Skeletal muscle tissue (tissue), 4 donors: ENCODE measurements around the gene DPF1. TPM values are rescaled to one million over a fixed set of nuclear protein-coding genes. Genes with fewer than 3 reads are reported as not detected.
A peak's percentile ranks its signal among the peaks of the same experiment; 100 is the strongest.

Experiments used
- H3K27ac ChIP-seq: one replicate; pipeline ENCODE4 v1.7.0; 2013; ENCODE audit warnings: mild to moderate bottlenecking, low read depth, low read length, inconsistent platforms
- H3K27me3 ChIP-seq, 3 donors: one replicate each; pipeline ENCODE4 v1.7.0; 2013; ENCODE audit warnings: low read length in 3 of 3; ENCODE audit not compliant: control insufficient read depth in 3 of 3, insufficient read depth in 3 of 3
- H3K36me3 ChIP-seq, 3 donors: one replicate each; pipeline ENCODE4 v1.7.0; 2013; ENCODE audit warnings: low read length in 3 of 3; ENCODE audit not compliant: control insufficient read depth in 3 of 3, insufficient read depth in 3 of 3
- H3K4me1 ChIP-seq, 3 donors: one replicate each; pipeline ENCODE4 v1.7.0; 2013; ENCODE audit warnings: low read length in 3 of 3, mild to moderate bottlenecking in 3 of 3; ENCODE audit not compliant: control insufficient read depth in 3 of 3, insufficient read depth in 3 of 3
- H3K4me3 ChIP-seq, 3 donors: one replicate each; pipeline ENCODE4 v1.7.0; 2013; ENCODE audit warnings: low read length in 3 of 3
- H3K9ac ChIP-seq, 3 donors: one replicate each; pipeline ENCODE4 v1.7.0; 2013; ENCODE audit warnings: low read length in 3 of 3, mild to moderate bottlenecking in 3 of 3, moderate library complexity in 2 of 3, low read depth in 1 of 3
- H3K9me3 ChIP-seq, 3 donors: one replicate each; pipeline ENCODE4 v1.7.0; 2013; ENCODE audit warnings: low read length in 3 of 3; ENCODE audit not compliant: control insufficient read depth in 3 of 3
- total RNA-seq: library from RNA; depleted of rRNA; stranded (reverse); fragments of >200 nt; gene quantifications from one replicate; pipeline ENCODE4 v1.2.3, GENCODE V29; 2014
- donor health status: Osteomylitis.

Gene DPF1
- total RNA-seq, 1 donor from 2014 or later: 1.0 TPM

DNA sequence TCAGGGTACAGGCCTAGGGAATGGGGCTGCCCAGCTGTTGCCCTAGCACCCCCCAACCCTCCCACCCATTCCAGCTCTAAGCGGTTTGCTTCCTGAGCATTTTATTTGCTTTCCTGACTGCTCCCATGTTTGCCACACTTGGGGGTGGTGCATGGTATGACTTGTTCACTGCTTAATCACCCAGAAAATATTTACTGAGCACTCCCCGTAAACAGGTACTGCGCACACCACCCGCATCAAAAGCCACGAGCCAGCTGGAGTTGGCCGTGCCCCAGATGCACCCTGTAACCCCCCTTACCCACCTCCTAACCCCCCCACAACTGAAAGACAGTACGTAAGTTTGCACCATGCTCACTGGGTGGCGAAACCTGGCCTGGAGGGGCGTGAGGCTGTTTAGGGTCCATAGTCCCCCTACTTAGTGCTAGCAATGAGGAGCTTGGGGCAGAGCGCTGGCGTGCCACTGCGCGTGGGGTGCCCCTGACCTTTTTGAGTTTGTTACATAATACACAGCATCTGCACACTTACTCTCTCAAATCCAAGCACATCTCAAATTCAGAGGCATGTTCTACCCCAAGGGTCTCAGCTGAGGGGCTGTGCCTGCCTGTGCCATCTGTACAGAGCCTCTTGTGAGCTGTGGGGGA, 29.8 kb downstream of the DPF1 start:
- Histone ChIP-seq H3K4me3 (no peak overlapping the region), H3K9ac (no peak overlapping the region), H3K27me3 (no peaks in the 10 kb centered on the region), H3K4me1 (peaks cover 0 to 6% (median 0%) of the 10 kb centered on the region in 3 donors), H3K36me3 (peaks cover 26 to 62% (median 28%) of the 10 kb centered on the region in 3 donors), H3K27ac (no peak overlapping the region), H3K9me3 (no peaks in the 10 kb centered on the region)

DNA sequence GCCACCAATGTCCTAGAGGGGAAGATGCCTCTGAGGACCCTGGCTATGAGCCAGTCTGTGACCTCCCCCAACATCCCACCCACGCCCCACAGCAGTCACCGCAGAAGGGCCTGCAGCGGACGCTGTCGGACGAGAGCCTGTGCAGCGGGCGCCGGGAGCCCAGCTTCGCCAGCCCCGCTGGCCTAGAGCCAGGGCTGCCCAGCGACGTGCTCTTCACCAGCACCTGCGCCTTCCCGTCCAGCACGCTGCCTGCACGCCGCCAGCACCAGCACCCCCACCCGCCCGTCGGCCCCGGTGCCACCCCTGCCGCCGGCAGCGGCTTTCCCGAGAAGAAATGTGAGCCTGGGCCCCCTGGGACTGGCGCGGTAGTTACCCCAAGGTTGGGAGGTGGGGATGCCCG, 30.6 kb downstream of the DPF1 start:
- H3K4me3 ChIP-seq: no peak overlapping the region
- no peak overlapping the region for H3K27ac ChIP-seq
- H3K9ac ChIP-seq: no peak overlapping the region
- H3K4me1 ChIP-seq: peaks cover 0 to 6% (median 0%) of the 10 kb centered on the region in 3 donors
- no peaks in the 10 kb centered on the region for H3K9me3 ChIP-seq
- no peaks in the 10 kb centered on the region for H3K27me3 ChIP-seq
- H3K36me3 ChIP-seq: peaks cover 21 to 55% (median 22%) of the 10 kb centered on the region in 3 donors

DNA sequence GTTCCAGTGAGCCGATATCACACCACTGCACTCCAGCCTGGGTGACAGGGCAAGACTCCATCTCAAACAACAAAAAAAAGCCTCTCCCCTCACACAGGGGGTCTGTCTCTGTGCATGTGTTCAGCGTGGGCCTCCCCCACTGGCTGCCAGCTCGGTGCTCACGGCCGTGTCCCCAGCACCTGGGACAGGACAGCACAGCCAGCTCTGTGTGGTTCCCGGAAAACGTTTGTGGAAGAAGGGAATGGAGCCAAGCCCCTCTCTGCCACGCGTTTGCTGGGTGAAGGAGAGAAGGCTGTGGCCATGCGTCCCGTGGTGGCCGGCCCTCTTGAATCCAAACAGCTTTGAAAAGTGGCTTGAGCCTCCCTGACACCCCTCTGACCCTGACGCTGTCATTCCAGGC, 32.3 kb downstream of the DPF1 start:
- Histone ChIP-seq H3K36me3 (peaks cover 14 to 43% (median 21%) of the 10 kb centered on the region in 3 donors), H3K9me3 (no peaks in the 10 kb centered on the region), H3K27ac (no peak overlapping the region), H3K9ac (no peak overlapping the region), H3K4me3 (no peak overlapping the region), H3K4me1 (peaks cover 0 to 6% (median 0%) of the 10 kb centered on the region in 3 donors), H3K27me3 (no peaks in the 10 kb centered on the region)

DNA sequence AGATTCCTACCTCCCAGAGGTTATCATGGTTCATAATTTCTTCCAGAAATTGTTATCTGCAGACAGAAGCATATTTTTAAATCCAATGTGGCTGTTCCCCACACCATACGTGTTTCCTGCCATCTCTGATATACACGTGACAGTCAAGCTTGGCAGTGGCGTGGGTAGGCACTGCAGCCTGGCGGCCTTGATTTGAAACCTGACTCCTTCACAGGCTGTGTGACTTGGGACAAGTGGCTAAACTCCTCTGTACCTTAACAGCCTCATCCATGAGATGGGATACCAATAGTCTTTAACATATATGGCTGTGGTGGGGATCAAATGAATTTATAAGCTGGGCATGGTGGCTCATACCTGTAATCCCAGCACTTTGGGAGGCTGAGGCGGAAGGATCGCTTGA, 33.2 kb downstream of the DPF1 start:
- Histone ChIP-seq H3K27me3 (no peaks in the 10 kb centered on the region), H3K9me3 (no peaks in the 10 kb centered on the region), H3K27ac (no peak overlapping the region), H3K36me3 (peaks cover 11 to 34% (median 18%) of the 10 kb centered on the region in 3 donors), H3K4me3 (no peak overlapping the region), H3K9ac (no peak overlapping the region), H3K4me1 (peaks cover 0 to 6% (median 0%) of the 10 kb centered on the region in 3 donors)

DNA sequence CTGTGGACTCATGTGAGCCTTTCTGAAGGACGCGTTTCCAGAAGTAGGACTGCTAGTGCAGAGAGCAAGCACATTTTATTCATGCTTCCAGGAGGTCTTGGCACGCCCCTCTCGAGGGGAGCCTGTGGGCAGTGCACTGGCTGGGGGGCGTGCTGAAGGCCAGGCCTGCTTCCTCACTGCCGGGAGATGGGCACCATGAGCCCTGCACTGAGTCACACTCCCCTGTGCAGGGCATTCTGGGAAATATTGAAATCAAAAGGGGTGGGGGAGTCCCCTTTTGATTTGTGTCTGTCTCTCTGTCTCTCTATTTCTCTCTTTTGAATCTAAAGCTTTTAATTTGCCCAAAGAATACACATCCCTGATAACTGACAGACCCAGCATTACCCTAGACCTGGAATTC, 34.0 kb downstream of the DPF1 start:
- Histone ChIP-seq H3K4me3 (no peak overlapping the region), H3K4me1 (peaks cover 0 to 9% (median 0%) of the 10 kb centered on the region in 3 donors), H3K36me3 (peaks cover 12 to 34% (median 14%) of the 10 kb centered on the region in 3 donors), H3K27me3 (no peaks in the 10 kb centered on the region), H3K27ac (no peak overlapping the region), H3K9ac (peak overlapping the region in 1 of 3 donors; percentile 40), H3K9me3 (no peaks in the 10 kb centered on the region)

DNA sequence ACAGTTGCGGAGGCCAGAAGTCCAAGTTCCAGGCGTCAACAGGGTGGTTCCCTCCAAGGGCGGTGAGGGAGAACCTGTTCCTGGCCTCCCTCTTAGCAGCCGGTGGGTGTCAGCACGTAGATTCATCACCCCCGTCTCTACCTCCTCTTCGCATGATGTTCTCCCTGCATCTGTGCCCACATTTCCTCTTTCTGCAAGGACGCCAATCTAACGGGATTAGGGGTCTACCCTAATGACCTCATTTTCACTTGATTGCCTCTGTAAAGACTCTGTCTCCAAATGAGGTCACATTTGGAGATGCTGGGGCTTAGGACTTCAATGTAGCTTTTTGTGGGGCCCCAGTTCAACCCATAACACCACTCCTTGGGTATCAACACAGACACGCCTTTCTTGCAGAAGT, 38.5 kb downstream of the DPF1 start:
- Histone ChIP-seq H3K9ac (no peak overlapping the region), H3K27ac (no peak overlapping the region), H3K4me1 (peaks cover 0 to 22% (median 0%) of the 10 kb centered on the region in 3 donors), H3K9me3 (no peaks in the 10 kb centered on the region), H3K27me3 (no peaks in the 10 kb centered on the region), H3K4me3 (no peak overlapping the region), H3K36me3 (peaks cover 7 to 28% (median 11%) of the 10 kb centered on the region in 3 donors)

DNA sequence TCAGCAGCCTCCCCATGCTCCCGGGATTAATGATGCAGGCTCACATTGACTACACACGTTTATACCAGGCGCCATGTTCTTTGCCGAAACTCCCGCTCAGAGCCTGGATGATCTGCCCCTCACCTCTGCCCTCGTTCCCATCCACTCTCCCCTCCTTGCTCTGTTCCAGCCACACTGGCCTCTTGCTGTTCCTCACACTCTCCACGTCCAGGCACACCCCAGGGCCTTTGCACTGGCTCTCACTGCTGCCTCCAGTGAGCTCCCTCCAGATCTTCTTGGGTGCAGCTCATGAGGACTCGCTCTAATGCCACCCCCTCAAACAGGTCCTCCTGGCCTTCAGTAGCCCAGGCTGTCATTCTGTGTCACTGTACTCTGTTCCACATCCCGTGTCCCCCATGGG, 39.2 kb downstream of the DPF1 start:
- Histone ChIP-seq H3K27ac (peak overlapping the region; percentile 60), H3K36me3 (peaks cover 7 to 27% (median 11%) of the 10 kb centered on the region in 3 donors), H3K4me1 (peaks cover 0 to 19% (median 0%) of the 10 kb centered on the region in 3 donors), H3K9ac (peak overlapping the region in 1 of 3 donors; percentile 33), H3K4me3 (no peak overlapping the region), H3K27me3 (no peaks in the 10 kb centered on the region), H3K9me3 (no peaks in the 10 kb centered on the region)

DNA sequence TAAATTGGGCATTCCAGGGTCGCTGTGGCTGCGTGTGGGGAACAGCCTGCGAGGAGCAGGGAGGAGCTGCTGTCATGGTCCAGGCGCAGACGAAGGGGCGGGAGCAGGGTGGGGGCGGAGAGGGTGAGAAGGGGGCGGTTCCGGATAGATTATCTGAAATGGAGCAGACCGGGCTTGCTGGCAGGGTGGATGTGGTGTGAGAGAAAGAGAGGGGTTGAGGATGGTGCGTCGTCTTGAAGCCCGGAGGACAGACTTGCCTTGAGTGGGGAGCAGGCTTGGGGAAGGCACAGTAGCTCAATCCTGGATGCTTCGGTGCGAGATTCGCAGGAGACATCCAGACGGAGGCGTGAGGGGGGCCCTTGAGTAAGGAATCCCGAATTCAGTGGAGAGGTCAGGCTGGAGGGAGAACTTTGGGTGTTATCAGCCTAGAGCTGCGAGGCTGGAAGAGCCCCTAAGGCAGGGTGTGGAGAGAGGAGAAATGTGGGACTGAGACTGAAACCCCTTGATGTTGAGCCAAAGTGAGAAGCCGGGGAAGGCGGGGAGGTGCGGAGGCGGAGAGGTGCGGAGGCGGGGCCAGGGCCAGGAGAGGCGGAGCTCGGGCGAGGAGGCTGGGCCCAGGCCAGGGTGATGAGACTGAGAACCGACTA, 40.6 kb downstream of the DPF1 start:
- H3K27me3 ChIP-seq: no peaks in the 10 kb centered on the region
- peak overlapping the region in 1 of 3 donors; percentile 70 for H3K9ac ChIP-seq
- H3K4me3 ChIP-seq: peak overlapping the region; percentile 40 to 60 (median 56)
- peaks cover 7 to 25% (median 11%) of the 10 kb centered on the region in 3 donors for H3K36me3 ChIP-seq
- peak overlapping the region; percentile 51 for H3K27ac ChIP-seq
- H3K9me3 ChIP-seq: no peaks in the 10 kb centered on the region
- peaks cover 0 to 16% (median 0%) of the 10 kb centered on the region in 3 donors for H3K4me1 ChIP-seq

DNA sequence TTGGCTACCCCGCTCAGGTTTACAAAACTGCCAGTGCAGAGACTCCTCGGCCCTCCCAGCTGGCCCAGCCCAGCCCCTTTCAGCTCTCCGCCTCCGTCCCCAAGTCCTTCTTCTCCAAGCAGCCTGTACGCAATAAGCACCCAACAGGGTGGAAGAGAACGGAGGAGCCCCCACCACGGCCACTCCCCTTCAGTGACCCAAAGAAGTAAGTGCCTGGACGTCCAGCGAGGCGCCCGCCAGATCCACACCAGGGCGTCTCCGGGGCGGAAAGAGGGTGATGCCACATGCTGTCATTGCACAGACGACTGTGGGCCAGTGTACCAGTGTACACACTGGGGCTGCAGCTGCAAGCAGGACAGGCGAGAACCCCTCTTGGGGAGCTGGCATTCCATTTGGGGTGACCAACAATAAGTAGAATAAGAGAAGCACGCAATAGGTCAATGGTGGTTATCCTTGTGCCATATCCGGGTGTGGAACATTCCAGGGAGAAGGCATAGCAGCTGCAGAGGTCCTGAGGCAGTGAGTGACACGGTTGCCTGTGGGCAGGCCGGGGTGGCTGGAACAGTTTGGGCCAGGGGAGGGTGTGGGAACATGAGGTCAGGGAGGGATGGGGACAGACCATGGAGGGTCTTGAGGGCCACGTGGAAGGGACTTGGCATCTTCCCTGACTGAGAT, 41.3 kb downstream of the DPF1 start:
- peaks cover 0 to 18% (median 0%) of the 10 kb centered on the region in 3 donors for H3K4me1 ChIP-seq
- no peaks in the 10 kb centered on the region for H3K27me3 ChIP-seq
- H3K27ac ChIP-seq: no peak overlapping the region
- peak overlapping the region in 2 of 3 donors; percentile 23 to 56 for H3K4me3 ChIP-seq
- H3K9ac ChIP-seq: peak overlapping the region in 1 of 3 donors; percentile 64
- peaks cover 7 to 25% (median 11%) of the 10 kb centered on the region in 3 donors for H3K36me3 ChIP-seq
- no peaks in the 10 kb centered on the region for H3K9me3 ChIP-seq

DNA sequence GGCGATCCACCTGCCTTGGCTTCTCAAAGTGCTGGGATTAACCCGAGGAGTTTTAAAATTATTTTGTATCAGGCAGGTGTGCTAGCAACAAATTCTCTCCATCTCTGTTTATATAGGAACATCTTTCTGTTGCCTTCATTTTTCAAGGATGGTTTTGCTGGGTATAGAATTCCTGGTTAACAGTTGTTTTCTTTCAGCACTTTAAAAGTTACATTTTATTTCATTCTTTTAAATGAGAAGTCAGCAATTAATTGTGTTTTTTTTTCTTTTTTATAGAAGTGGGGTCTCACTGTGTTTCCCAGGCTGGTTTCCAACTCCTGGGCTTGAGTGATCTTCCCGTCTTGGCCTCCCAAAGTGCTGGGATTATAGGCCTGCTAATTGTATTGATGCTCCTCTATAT, 44.0 kb downstream of the DPF1 start:
- Histone ChIP-seq H3K4me1 (peaks cover 0 to 21% (median 2%) of the 10 kb centered on the region in 3 donors), H3K9me3 (no peaks in the 10 kb centered on the region), H3K27me3 (no peaks in the 10 kb centered on the region)

More for the DNA sequence above, 44.0 kb downstream of the DPF1 start:
- Histone ChIP-seq H3K27ac (no peak overlapping the region), H3K9ac (no peak overlapping the region), H3K36me3 (peaks cover 5 to 24% (median 11%) of the 10 kb centered on the region in 3 donors), H3K4me3 (no peak overlapping the region)
